ENCODE results near the gene STXBP5L.
"Not testable (repeated sequence)": the region's sequence is repeated elsewhere in the genome, so short reads cannot be mapped to it uniquely, and the experiment has no call there.

STXBP5L gene

DNA sequence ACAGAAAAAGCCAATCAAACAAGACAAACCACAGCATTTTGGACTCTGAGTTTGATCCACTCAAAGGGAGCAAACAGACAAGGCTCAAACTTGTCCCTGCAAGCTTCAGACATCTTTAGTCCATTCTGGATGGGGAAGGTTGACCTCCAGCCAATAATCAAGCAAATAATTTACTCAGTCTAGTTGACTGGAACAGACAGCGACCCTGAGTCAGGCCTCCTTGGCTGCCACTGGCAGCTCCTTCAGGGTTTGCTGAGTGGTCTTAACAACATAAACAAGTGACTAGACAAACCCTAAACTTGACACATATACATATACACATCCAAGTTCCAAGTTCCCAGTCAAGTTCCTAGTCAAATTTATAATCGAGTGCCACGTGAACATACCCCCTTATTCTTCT is 323.9 kb downstream of the STXBP5L start:
- no peak for DNase-seq (ENCODE audit: low read depth)

GRCh38 chr3:121232309-121233225 is 324.6 kb downstream of the STXBP5L start:
- no peak for DNase-seq (ENCODE audit: low read depth)

- DNase-seq (ENCODE audit: low read depth) = no peak
Measured at GRCh38 chr3:121243208-121243607, 335.2 kb downstream of the STXBP5L start.

DNA sequence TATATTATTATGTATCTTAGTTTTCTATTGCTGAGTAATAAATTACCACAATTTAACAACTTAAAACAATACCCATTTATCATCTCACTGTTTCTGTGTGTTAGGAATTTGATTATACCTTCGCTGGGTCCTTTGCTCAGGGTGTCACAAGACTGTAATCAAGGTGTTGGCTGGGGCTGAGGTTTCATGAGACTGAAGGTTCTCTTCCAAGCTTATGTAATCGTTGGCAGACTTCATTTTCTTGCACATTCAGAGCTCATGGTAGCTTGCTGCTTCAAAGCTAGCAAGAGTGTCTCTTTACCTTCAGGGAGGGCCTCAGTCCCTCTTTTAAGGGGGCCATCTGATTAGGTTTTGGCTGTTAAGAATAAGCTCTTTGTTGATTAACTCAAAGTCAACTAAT is 344.7 kb downstream of the STXBP5L start:
- DNase-seq (ENCODE audit: low read depth) = no peak

DNA sequence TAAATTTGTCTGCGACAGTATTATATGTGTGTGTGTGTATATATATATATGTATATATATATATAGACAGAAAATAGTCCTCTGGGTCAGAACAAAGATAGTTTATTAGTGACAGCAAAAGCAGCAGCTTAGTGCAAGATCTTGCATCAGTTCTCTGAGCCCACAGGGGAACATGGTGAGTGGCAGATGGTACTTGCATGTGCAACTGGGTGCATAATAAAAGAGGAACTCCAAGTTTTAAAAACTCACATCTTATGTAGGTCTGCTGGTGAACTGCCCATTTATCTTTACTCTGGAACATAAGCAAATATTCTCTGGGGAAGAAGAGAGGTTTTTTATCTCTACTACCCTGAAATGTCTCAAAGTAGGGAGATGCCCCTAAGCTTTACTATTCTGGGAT is 361.4 kb downstream of the STXBP5L start:
- DNase-seq (ENCODE audit: low read depth) = no peak

DNA sequence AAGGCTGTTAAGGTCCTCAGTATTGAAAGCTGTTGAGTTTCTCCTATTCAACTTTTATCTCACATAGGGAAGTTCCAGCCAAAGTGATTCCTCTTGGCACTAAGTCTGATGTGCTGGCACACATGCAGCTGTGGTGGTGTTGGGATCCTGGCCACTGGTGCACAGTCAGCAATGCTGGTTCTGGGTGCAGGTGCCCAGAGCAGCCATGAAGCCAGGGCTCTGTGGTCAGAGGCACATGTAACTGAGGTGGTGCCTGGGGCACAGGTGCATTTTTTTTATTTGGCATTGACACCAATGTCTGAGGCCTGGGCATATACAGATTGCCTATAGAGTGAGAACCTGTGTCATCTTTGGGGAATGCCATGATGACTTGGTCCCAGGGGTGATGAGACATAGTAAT is 366.4 kb downstream of the STXBP5L start:
- no peak for DNase-seq (ENCODE audit: low read depth)

GRCh38 chr3:121295452-121295851 is 387.4 kb downstream of the STXBP5L start:
- no peak for DNase-seq (ENCODE audit: low read depth)

DNA sequence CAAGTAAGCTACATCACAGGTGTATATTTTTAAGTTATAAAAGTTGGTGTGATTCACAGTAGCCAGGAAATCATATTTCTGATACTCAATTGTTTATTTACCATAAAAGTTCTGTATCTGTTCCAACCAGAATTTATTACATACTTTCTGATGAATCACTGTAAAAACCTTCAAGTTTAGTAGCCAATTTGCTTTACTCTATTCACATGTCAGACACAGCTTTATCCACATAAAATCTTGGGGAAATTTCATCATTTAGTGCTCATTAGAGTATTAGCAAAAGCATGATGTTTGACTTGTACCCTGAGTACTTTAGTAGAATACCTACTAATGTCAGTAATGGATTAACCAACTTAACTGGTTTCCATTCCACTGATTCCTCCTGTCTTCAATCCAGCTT is 388.0 kb downstream of the STXBP5L start:
- DNase-seq (ENCODE audit: low read depth) = peak; percentile 23

GRCh38 chr3:121324320-121324719 is 416.3 kb downstream of the STXBP5L start:
- DNase-seq (ENCODE audit: low read depth) = no peak

- no peak for DNase-seq (ENCODE audit: low read depth)
Measured at GRCh38 chr3:121330118-121330517, 422.1 kb downstream of the STXBP5L start.

DNA sequence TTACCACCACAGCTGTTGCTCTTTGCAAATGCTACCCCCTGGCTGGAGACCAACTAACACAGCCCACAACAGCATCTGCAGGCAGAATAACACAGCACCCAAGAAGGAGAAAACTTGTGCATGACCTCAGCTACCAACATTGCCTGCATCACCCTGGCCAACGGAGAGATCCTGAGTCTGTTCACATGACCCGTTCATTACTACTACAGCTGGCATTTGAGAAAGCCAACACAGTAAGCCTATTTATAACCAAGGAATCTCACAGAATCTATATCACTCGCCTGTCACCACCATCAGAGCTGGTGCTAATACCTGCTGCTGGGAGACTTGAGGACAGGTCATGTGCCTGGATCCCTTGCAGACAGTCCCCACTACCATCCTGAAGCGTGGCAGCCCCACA is 422.6 kb downstream of the STXBP5L start:
- DNase-seq (ENCODE audit: low read depth) = no peak

DNA sequence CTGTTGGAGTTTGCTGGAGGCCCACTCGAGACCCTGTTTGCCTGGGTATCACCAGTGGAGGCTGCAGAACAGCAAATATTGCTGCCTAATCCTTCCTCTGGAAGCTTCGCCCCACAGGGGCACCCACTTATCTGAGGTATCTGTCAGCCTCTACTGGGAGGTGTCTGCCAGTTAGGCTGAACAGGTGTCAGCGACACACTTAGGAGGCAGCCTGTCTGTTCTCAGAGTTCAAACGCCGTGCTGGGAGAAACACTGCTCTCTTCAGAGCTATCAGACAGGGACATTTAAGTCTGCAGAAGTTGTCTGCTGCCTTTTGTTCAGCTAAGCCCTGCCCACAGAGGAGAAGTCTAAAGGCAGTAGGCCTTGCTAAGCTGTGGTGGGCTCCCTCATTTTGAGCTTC is 448.0 kb downstream of the STXBP5L start:
- DNase-seq (ENCODE audit: low read depth) = not testable (repeated sequence)

GRCh38 chr3:121362035-121362734 is 454.2 kb downstream of the STXBP5L start:
- DNase-seq (ENCODE audit: low read depth) = no peak

DNA sequence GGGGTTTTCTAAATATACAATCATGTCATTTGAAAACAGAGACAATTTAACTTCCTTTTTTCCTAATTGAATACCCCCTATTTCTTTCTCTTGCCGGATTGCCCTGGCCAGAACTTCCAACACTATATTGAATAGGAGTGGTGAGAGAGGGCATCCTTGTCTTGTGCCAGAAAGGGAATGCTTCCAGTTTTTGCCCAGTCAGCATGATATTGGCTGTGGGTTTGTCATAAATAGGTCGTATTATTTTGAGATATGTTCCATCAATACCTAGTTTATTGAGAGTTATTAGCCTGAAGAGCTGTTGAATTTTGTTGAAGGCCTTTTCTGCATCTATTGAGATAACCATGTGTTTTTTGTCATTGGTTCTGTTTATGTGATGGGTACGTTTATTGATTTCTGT is 480.3 kb downstream of the STXBP5L start:
- DNase-seq (ENCODE audit: low read depth) = not testable (repeated sequence)

GRCh38 chr3:121395967-121396366 is 488.0 kb downstream of the STXBP5L start:
- not testable (repeated sequence) for DNase-seq (ENCODE audit: low read depth)

GRCh38 chr3:121398051-121398450 is 490.0 kb downstream of the STXBP5L start:
- not testable (repeated sequence) for DNase-seq (ENCODE audit: low read depth)

- DNase-seq (ENCODE audit: low read depth) = no peak
Measured at GRCh38 chr3:121399820-121400219, 491.8 kb downstream of the STXBP5L start.

GRCh38 chr3:121405631-121406030 is 497.6 kb downstream of the STXBP5L start:
- no peak for DNase-seq (ENCODE audit: low read depth)

GRCh38 chr3:121411523-121411922 is 503.5 kb downstream of the STXBP5L start:
- DNase-seq (ENCODE audit: low read depth) = peak; percentile 39

DNA sequence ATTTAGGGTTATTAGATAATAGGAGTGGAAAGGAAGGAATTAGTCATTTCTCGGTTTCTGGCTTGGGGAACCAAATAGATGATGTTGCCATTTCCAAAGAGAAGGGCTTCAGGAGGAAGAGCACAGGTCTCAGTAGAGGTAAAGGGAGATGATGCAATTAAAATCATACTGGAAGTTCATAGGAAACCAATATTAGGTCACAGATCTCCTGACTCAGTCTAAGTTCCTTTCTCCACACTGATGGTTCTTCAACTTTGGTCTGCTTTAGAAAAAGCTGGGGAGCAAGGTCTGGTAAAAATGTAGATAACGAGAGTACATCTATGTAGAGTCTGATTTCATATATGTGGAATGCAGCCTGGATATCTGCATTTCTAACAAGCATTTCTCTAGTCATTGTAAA is 506.9 kb downstream of the STXBP5L start:
- DNase-seq (ENCODE audit: low read depth) = no peak

DNA sequence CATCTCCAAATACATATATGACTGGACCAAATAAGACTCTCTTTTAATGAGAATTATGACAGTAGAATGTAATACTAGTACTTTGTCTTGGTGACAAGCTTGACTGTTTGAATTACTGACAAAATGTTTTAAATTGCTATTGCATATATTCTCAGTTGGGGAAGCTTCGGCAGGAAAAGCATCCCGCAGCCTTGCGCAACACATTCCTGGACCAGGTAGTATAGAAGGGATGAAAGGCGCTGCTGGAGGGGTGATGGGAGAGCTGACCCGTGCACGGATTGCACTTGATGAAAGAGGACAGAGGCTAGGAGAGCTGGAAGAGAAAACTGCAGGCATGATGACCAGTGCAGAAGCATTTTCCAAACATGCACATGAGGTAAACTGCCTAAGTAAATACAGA is 510.2 kb downstream of the STXBP5L start:
- no peak for DNase-seq (ENCODE audit: low read depth)

- DNase-seq (ENCODE audit: low read depth) = no peak
Measured at GRCh38 chr3:121424549-121424948, 516.5 kb downstream of the STXBP5L start.

GRCh38 chr3:121430664-121431215 is 522.7 kb downstream of the STXBP5L start:
- no peak for DNase-seq (ENCODE audit: low read depth)

Data from EH (cell line).